Skin of body (tissue), 2 donors: ENCODE results near the gene PROSER2. TPM values are rescaled to one million over a fixed set of nuclear protein-coding genes. Genes with fewer than 3 reads are reported as not detected.
"Not testable (repeated sequence)": the region's sequence is repeated elsewhere in the genome, so short reads cannot be mapped to it uniquely, and the experiment has no call there.

Experiments used
- DNase-seq: peaks from one replicate; lab custom pipeline; 2025; lab: John Stamatoyannopoulos, UW
- total RNA-seq: library from RNA; depleted of rRNA; stranded (reverse); fragments of >200 nt; gene quantifications from one replicate; pipeline ENCODE4 v1.2.3, GENCODE V29; 2014

Gene PROSER2
- total RNA-seq, 1 donor from 2014 or later = 4.9 TPM

GRCh38 chr10:11835061-11835460 is 11.9 kb downstream of the PROSER2 start:
- no peak for DNase-seq

GRCh38 chr10:11835704-11836103 is 12.5 kb downstream of the PROSER2 start:
- no peak for DNase-seq

- no peak for DNase-seq
These were observed 14.4 kb downstream of the PROSER2 start for GRCh38 chr10:11837372-11838161.

GRCh38 chr10:11838298-11838852 is 15.2 kb downstream of the PROSER2 start:
- no peak for DNase-seq

- no peak for DNase-seq
These were observed 18.2 kb downstream of the PROSER2 start for GRCh38 chr10:11841375-11841774.

- DNase-seq = no peak
These were observed 19.3 kb downstream of the PROSER2 start for GRCh38 chr10:11842411-11842810.

GRCh38 chr10:11845113-11845512 is 22.0 kb downstream of the PROSER2 start:
- DNase-seq = no peak

- DNase-seq = no peak
These were observed 23.4 kb downstream of the PROSER2 start for GRCh38 chr10:11846542-11846941.

- DNase-seq = no peak
These were observed 26.1 kb downstream of the PROSER2 start for GRCh38 chr10:11849277-11849676.

GRCh38 chr10:11849911-11850310 is 26.8 kb downstream of the PROSER2 start:
- DNase-seq = no peak

- DNase-seq = no peak
These were observed 28.8 kb downstream of the PROSER2 start for GRCh38 chr10:11851910-11852309.

- DNase-seq = not testable (repeated sequence)
These were observed 29.5 kb downstream of the PROSER2 start for GRCh38 chr10:11852637-11853036.

GRCh38 chr10:11853468-11853867 is 30.3 kb downstream of the PROSER2 start:
- no peak for DNase-seq

GRCh38 chr10:11854301-11854700 is 31.1 kb downstream of the PROSER2 start:
- DNase-seq = no peak

GRCh38 chr10:11856089-11856488 is 32.9 kb downstream of the PROSER2 start:
- no peak for DNase-seq

GRCh38 chr10:11856678-11857077 is 33.5 kb downstream of the PROSER2 start:
- no peak for DNase-seq

GRCh38 chr10:11858093-11858492 is 34.9 kb downstream of the PROSER2 start:
- DNase-seq = no peak

- no peak for DNase-seq
These were observed 38.2 kb downstream of the PROSER2 start for GRCh38 chr10:11861341-11861740.

- DNase-seq = no peak
These were observed 38.8 kb downstream of the PROSER2 start for GRCh38 chr10:11861811-11862428.

GRCh38 chr10:11863353-11864109 is 40.4 kb downstream of the PROSER2 start:
- no peak for DNase-seq

GRCh38 chr10:11864727-11865126 is 41.6 kb downstream of the PROSER2 start:
- DNase-seq = no peak

GRCh38 chr10:11865561-11865960 is 42.4 kb downstream of the PROSER2 start:
- DNase-seq = no peak
